Activated CD8-positive, alpha-beta memory T cell treated with anti-CD3 and anti-CD28 coated beads, Interleukin-2, amount 50 U/mL, for 4 hours (primary cell): Measurements from ENCODE around the gene ASNS.
"Not testable (repeated sequence)": the region's sequence is repeated elsewhere in the genome, so short reads cannot be mapped to it uniquely, and the experiment has no call there.

ENCODE experiments used
- DNase-seq: peaks from one replicate; pipeline ENCODE4 v3.0.0-alpha.2; 2020

Gene ASNS, protein sequence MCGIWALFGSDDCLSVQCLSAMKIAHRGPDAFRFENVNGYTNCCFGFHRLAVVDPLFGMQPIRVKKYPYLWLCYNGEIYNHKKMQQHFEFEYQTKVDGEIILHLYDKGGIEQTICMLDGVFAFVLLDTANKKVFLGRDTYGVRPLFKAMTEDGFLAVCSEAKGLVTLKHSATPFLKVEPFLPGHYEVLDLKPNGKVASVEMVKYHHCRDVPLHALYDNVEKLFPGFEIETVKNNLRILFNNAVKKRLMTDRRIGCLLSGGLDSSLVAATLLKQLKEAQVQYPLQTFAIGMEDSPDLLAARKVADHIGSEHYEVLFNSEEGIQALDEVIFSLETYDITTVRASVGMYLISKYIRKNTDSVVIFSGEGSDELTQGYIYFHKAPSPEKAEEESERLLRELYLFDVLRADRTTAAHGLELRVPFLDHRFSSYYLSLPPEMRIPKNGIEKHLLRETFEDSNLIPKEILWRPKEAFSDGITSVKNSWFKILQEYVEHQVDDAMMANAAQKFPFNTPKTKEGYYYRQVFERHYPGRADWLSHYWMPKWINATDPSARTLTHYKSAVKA

DNA sequence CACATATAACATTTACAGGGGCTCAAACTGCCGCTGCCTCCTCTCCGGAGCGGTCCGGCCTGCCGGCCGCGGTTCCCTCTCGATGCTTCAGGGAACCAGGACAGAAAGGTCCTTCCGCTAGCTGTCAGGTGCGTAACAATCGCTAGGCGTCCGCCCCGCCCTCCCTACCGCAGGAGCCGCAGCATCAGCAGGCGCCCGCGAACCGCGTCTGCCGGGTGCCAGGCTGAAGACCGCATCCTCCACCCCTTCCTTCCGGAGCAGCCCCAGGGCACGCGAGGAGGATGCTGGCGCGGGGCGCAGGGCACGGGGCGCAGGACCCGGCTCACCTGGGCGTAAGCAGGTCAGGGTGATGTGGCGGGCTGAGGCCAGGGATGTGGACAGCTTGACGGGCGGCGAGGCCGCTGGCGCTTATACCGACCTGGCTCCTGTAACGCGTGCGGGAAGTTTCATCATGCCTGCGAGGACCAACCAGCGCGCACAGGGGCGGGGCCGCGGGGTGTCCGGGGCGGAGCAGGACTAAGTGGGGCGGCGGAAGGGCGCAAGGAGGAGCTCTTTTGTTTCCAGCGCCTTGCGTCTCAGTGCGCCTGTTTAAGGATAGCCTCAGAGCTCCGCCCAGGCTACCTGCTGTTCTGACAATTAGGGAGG, at the start of gene ASNS:
Gene ASNS (minus strand): TSS at position 384 of the 645 bp plus-strand sequence. CDS start 3,252 bp downstream, outside the sequence.
- peak; percentile 89 for DNase-seq

DNA sequence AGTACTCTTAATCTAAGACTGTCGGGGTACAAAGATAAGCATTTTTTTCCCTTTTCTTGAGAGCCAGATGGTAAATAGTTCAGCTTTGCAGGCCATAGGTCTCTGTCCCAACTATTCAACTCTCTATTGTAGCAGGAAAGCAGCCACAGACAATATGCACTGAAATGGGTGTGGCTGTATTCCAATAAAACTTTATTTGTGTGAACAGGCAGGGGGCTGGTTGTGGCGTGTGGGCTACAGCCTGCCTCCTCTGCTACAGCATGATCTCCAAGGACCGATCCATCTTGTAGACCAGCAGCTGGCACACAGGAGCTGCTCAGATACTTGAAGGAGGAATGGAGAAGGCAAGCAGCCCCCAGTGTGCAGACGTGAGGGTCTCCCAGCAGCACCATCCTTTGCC, 49.0 kb upstream of the ASNS start:
- not testable (repeated sequence) for DNase-seq

DNA sequence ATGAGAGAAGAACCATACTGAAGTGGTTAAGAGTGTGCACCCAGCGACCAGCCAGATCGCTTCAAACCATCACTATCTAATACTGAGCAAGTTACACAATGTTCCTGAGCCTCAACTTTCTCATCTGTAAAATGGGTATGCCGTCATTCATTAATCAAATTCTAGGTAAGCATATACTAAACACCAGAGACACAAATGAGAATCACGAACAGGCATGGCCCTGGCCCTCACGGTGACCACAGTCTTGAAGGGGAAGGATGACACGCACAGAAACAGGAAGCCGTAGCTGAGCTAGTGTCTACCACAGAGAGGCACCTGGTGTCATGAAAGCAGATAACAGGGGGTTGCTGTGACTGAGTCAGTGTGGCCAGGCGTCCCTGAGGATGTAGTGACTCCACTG, 43.1 kb upstream of the ASNS start:
- DNase-seq = not testable (repeated sequence)

DNA sequence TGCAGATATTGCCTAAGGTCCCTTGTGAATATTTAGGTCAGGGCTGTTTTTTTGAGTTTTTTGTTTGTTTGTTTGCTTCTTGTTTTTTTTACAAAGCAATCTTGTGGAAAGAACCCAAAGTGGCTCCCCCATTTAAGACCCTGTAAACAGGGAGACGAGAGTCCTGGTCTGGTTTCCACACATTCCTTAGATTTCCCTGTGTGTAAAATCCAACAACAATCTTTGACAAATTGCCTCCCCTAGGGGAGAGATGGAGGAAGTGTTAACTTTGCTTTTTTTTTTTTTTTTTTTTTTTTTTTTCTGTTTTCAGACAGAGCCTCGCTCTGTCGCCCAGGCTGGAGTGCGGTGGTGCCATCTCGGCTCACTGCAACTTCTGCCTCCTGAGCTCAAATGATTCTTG, 40.1 kb upstream of the ASNS start:
- DNase-seq = not testable (repeated sequence)

DNA sequence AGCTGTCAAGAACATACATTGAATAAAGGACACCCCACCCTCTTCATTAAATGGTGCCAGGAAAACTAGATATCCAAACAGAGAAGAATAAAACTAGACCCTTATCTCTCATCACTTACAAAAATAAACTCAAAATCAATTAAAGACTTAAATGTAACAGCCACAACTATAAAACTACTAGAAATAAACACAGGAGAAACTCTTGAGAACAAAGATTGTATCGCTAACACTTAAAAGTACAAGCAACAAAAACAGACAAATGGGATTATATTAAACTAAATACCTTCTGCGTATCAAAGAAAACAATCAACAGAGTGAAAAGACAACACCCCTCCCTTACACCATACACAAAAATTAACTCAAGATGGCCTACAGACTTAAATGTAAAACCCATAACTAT, 24.7 kb upstream of the ASNS start:
- DNase-seq = not testable (repeated sequence)

DNA sequence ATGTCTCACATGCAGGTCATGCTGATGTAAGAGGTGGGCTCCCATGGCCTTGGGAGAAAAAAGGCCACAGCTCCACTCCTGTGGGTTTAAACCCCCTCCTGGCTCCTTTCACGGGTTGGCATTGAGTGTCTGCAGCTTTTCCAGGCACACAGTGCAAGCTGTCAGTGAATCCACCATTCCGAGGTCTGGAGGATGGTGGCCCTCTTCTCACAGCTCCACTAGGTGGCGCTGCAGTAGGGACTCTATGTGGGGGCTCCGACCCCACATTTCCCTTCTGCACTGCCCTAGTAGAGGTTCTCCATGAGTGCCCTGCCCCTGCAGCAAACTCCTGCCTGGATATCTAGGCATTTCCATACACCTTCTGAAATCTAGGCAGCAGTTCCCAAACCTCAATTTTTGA, 19.5 kb upstream of the ASNS start:
- DNase-seq = not testable (repeated sequence)

DNA sequence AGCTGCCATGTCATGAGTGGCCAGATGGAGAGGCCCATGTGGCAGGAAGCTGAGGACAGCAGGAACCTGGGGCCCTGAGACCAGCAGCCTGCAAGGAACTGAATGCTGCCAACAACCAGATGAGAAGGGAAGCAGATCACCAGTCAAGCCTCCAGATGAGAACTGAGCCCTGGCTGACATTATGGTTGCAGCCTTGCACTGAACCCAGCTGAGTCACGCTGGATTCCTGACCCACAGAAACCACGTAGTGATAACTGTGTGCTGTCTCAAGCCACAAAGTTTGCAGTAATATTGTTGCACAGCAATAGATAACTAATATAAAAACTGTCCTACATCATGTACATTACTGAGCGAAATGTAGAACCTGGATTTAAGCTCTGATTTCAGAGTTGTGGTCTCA, 7.3 kb upstream of the ASNS start:
- DNase-seq = not testable (repeated sequence)

DNA sequence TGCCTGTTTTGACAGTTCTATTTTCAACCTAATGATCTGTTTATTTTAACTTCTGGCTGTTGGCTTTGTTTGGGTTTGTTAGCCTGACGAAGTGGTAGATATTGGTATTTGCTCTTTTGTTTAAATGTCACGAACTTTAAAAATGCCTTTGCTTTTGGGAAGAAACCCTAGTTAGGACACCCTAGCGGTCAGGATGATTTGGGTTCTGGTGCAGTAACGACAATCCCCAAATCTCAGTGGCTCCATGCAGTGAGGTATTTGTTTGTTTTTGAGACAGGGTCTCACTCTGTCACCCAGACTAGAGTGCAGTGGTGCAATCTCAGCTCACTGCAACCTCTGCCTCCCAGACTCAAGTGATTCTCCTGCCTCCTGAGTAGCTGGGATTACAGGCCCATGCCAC, 2.7 kb upstream of the ASNS start:
- not testable (repeated sequence) for DNase-seq

DNA sequence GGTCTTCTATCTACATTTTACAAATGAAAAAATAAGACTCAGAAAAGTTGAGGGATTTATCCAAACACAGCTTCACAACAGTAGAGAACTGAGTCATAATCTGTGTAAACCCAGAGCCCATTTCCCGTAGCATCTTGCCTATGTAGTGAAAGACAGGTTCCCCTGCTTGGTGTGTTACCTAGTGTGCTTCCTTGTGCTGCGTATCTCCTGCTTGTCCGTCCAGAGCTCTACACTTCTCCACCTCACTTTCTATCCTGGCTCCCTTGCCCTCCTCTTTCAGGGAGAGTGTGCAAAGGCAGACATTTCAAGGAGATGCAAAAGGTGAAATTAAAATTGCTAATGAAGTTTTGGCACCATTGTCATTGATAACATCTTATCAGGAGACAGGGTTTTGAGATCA, 1.4 kb upstream of the ASNS start:
- DNase-seq = no peak

DNA sequence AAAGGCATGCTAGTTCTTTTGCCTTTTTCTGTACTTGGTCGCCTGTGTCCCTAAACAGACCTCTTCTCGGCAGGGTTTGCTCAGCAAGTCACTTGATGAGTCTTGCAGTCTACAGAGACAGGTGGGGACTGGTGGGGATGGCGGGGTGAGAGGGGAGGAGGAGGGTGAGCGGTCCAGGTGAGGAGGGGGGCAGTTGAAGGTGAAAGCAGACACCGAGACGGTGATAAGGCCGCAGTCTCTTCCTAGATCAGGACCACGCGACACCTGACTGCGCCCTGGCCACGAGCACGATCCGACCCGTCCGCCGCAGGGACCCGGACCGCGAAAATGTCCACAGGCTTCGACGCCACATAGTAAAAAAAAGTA, 566 bp downstream of the ASNS start:
- DNase-seq = no peak

DNA sequence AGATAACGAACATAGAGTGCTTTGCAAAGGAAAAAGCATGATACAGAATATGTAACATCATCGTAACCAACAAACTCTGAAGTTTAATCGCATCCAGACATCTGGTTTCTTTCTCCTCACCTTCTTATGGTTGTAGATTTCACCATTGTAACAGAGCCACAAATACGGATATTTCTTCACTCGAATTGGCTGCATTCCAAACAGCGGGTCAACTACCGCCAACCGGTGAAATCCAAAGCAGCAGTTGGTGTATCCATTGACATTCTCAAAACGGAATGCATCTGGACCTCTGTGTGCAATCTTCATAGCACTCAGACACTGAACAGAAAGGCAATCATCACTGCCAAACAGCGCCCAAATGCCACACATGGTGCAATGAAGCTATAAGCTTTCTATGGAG, 3.4 kb downstream of the ASNS start:
- no peak for DNase-seq

DNA sequence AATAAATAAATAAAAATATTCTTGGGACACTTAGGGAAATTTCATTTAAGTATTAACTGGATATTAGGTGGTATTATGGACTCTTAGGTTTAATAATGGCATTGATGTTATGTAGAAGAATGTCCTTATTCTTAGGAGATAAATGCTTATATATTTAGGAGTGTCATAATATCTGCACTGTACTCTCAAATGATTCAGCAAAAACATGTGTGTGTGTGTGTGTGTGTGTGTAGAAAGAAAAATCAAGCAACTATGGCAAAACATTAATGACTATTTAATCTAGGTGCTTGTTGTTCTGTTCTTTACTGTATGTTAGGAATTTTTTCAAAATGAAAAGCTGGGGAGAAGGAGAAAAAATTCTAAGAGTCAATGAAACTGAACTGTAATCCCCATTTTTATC, 3.9 kb downstream of the ASNS start:
- no peak for DNase-seq

DNA sequence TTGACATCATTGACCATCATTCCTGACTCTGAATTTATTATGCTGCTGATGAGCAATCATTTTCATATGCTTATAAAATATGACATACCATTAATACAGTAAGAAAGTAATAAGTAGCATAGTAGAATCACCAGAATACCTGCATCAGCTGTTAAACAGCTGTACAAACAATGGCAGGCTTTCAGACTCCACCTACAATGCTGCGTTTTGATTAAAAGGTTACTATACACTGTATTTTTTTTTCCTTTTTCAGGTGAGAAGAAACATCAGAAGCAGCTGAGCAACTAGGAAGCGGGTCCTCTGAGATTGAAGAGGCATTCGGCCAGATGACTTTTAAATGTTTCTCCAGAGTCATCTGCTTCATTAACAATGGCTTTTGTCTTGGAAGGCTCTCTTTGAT, 7.1 kb downstream of the ASNS start:
- no peak for DNase-seq

DNA sequence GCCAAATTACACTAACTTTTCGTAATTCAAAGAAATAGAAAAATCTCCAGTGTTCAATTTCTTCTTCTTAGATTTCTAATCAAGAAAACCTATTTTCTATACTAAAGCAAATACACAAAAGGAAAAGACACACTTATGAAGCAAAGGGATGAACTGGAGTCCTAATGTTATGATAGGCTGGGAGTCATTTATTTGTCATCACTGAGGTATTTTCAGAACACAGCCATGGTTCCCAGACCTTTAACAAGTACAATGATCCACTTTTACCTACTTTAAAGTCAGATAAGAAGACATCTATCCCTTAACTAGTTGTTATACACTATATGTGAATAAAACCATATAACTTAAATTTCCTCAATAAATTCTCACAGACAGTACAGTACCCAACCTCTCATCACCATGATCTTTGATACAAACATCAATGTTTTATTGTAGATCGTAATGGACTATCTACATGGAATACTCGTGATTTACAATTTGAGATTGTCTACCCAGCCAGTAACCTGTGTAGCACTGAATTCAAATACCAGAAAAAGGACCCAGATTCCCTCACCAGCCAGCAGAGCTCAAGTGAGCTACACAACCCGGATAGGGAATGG, 12.5 kb downstream of the ASNS start:
- DNase-seq = no peak

DNA sequence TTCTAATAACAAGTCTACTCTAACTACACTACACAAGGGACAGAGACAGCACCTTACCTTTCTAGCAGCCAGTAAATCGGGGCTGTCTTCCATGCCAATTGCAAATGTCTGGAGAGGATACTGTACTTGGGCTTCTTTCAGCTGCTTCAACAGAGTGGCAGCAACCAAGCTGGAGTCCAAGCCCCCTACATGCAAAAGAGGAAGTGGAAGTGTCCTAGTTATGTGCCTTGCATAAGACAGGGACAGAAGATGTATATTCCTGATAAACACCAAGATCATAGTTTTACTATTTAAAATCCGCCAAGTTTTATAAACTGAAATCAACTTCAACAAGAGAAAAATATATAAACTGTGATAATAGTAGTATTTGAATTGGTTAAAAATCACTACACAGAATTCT, 14.0 kb downstream of the ASNS start:
- DNase-seq = no peak

DNA sequence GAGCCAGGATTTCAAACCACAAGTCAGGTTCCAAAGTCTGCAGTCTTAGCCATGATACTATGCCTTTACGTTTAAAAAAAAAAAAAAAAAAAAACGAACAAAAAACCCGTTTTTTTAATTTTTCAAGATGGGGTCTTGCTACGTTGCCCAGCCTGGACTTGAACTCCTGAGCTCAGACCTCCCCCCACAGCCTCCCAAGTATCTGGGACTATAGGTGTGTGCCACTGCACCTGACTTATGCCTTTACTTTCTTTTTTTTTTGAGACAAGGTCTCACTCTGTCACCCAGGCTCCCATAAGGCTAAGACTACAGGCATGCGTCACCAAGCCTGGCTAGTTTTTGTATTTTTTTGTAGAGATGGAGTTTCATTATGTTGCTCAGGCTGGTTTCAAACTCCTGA, 14.7 kb downstream of the ASNS start:
- DNase-seq = no peak

DNA sequence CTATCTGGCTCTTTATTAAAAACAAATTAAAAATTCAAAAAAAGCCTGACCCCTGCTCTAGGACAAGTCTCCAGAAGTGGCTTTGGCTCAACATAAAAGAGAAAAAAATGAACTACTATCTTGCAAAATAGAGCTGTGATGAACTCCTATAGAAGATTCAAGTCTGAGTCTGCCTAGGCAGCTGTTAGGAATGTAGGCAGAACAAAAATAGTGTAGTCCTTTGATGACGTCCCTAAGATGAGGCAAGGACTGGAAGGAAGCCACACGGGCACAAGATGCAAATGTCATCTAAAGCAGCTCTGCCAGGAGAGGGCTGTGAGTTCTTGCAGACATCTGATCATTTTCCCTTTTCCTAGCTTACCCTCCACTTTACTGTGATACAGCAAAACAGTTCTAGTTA, 20.5 kb downstream of the ASNS start:
- no peak for DNase-seq

DNA sequence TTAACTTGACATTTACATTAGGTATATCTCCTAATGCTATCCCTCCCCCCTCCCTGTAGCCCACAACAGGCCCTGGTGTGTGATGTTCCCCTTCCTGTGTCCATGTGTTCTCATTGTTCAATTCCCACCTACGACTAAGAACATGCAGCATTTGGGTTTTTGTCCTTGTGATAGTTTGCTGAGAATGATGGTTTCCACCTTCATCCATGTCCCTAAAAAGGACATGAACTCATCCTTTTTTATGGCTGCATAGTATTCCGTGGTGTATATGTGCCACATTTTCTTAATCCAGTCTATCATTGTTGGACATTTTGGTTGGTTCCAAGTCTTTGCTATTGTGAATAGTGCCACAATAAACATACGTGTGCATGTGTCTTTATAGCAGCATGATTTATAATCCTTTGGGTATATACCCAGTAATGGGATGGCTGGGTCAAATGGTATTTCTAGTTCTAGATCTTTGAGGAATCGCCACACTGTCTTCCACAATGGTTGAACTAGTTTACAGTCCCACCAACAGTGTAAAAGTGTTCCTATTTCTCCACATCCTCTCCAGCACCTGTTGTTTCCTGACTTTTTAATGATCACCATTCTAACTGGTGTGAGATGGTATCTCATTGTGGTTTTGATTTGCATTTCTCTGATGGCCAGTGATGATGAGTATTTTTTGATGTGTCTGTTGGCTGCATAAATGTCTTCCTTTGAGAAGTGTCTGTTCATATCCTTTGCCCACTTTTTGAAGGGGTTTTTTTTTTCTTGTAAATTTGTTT, 21.8 kb downstream of the ASNS start:
- not testable (repeated sequence) for DNase-seq

DNA sequence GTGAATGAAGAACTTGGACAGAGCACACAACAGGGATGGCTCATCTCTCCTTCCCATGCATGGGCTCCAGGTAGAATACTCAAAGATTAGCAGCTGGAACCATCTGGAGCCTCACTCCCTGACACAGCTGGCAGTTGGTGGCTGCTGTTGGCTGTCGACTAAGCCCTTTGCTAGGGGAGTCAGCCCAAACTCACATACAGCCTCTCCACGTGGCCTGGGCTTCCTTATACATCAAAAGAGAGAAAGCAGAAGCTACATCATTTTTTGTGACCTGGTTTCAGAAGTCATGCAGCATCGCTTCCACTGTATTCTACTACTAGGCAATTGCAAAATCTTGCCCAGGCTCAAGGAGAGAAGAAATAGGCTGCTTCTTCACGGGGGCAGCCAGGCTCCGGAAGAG, 24.4 kb downstream of the ASNS start:
- no peak for DNase-seq

DNA sequence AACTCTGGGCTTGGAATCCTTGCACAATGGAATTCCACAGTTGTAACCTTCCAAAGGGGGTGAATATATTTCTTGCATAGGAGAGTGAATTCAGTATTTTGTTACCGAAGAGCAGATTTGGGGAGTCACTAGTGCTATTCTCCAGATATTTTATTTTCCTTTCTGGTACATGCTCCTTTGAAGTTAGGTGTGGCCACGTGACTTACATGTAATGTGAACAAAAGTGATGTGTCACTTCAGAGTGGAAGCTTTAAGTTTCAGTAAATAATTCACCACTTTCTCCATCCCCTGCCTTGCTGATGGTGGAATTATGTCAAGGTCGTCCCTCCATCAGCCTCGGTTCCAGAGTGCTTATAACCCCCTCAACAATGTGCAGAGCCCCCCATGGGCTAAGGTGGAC, 25.3 kb downstream of the ASNS start:
- no peak for DNase-seq

DNA sequence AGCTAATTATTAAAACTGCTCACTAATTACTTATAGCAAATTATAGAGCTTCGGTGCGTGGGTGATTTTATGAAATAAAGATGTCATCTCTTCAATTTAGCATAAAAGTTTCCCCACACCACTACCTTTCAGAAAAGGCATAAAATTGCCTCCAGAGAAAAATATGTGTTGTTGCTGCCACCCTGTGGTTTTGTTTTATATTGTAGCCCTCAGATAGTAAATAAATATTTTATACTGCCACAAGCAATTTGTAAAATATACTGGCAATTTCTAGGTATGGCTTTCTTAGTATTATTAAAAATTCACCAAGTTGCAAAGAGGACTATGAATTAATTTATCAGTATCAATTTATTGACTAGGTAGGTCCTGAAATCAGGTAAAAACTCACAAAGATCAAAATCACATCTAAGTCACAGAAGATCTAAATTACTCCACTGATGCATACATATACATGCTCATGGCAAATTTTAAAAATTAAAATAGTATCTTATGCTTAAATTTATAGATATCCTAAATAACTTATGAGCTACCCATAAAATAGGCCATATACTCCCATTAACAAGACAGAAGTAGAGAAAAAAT, 26.5 kb downstream of the ASNS start:
- DNase-seq = no peak

DNA sequence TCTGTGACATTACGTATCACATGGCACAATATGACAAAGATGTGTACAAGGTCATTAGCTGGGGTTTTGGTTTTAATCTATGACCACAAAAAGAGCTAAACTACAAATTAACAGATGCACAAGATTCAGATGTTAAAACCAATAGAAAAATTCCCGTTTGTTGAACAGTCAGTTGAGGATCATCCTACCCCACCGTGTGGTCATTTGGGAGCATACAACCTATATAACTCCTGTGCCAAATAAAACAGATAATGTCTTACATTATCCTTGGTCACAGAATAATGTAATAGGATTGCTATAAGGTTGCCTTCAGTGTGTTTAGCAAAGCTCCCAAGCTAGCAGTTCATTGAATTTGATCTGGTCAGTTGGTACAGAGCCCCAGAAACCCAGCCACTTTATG, 28.2 kb downstream of the ASNS start:
- DNase-seq = no peak
